SK-N-SH (cell line): Measurements from ENCODE around the gene LIX1L. TPM values are rescaled to one million over a fixed set of nuclear protein-coding genes. Genes with fewer than 3 reads are reported as not detected.
"Not testable (repeated sequence)": the region's sequence is repeated elsewhere in the genome, so short reads cannot be mapped to it uniquely, and the experiment has no call there.

Experiments used
- CTCF ChIA-PET: fragments of 300-600, 350-600 bp; formaldehyde crosslinking; extraction: SDS; loops from one replicate; lab custom pipeline; 2021; lab: Yijun Ruan, JAX
- POLR2A ChIA-PET: fragments of 350-600 bp; sonication (Branson Sonifier 250); formaldehyde crosslinking; extraction: SDS; loops from one replicate; lab custom pipeline; 2020; ENCODE audit warnings: antibody characterized with exemption, inconsistent platforms; lab: Yijun Ruan, JAX
- DNase-seq: peaks from one replicate; pipeline ENCODE4 v3.0.0; 2012
- H2AFZ ChIP-seq: fragments of 200-600 bp; sonication (generic); 2 replicates; pipeline ENCODE4 v1.8.1; 2016; ENCODE audit warnings: antibody characterized with exemption, mild to moderate bottlenecking, low read depth
- H3F3A ChIP-seq: fragments of 200-600 bp; sonication (generic); replicated peaks from 2 replicates; pipeline ENCODE3; 2016; ENCODE audit warnings: antibody characterized with exemption, mild to moderate bottlenecking; ENCODE audit not compliant: insufficient read depth
- H3K27ac ChIP-seq, 2 experiments: fragments of 200-500 bp in 1 of 2; fragments of 200-600 bp in 1 of 2; sonication (Bioruptor generic) in 1 of 2; sonication (generic), shearing (Covaris generic) in 1 of 2; 2 replicates each; pipeline versions ENCODE4 v1.5.1 to v1.6.1; 2014 to 2016; ENCODE audit warnings: low read depth in 2 of 2, inconsistent platforms in 1 of 2, low read length in 1 of 2, mild to moderate bottlenecking in 1 of 2, mixed read lengths in 1 of 2
- H3K27me3 ChIP-seq: fragments of 200-600 bp; sonication (generic), shearing (Covaris generic); 2 replicates; pipeline ENCODE4 v1.6.1; 2016; ENCODE audit warnings: mixed run types; ENCODE audit not compliant: insufficient read depth
- H3K36me3 ChIP-seq, 2 experiments: fragments of 200-500 bp in 1 of 2; fragments of 200-600 bp in 1 of 2; sonication (Bioruptor generic) in 1 of 2; sonication (generic) in 1 of 2; replicated peaks in 1 of 2; 2 replicates each; pipeline versions ENCODE3 to v1.5.1; 2014 to 2016; ENCODE audit warnings: low read length in 1 of 2, mild to moderate bottlenecking in 1 of 2; ENCODE audit not compliant: insufficient read depth in 2 of 2, control insufficient read depth in 1 of 2
- H3K4me1 ChIP-seq, 2 experiments: fragments of 200-500 bp in 1 of 2; fragments of 200-600 bp in 1 of 2; sonication (Bioruptor generic) in 1 of 2; sonication (generic), shearing (Covaris generic) in 1 of 2; 2 replicates each; pipeline versions ENCODE4 v1.5.1 to v1.6.1; 2014 to 2016; ENCODE audit warnings: low read depth in 1 of 2, low read length in 1 of 2, mixed run types in 1 of 2; ENCODE audit not compliant: insufficient read depth in 2 of 2, control insufficient read depth in 1 of 2
- H3K4me2 ChIP-seq: fragments of 200-600 bp; sonication (generic), shearing (Covaris generic); 2 replicates; pipeline ENCODE4 v1.6.1; 2017; ENCODE audit warnings: mixed run types
- H3K4me3 ChIP-seq, 2 experiments: fragments of 200-500 bp in 1 of 2; fragments of 200-600 bp in 1 of 2; sonication (Bioruptor generic) in 1 of 2; sonication (generic), shearing (Covaris generic) in 1 of 2; 2 replicates each; pipeline versions ENCODE4 v1.5.1 to v1.8.1; 2014 to 2016; ENCODE audit warnings: low read depth in 2 of 2, inconsistent platforms in 1 of 2, low read length in 1 of 2, mild to moderate bottlenecking in 1 of 2, mixed read lengths in 1 of 2, moderate library complexity in 1 of 2
- H3K79me2 ChIP-seq: fragments of 200-600 bp; sonication (generic); 2 replicates; pipeline ENCODE4 v1.8.1; 2017; ENCODE audit warnings: mild to moderate bottlenecking; ENCODE audit not compliant: insufficient read depth
- H3K9ac ChIP-seq: fragments of 200-600 bp; sonication (generic); 2 replicates; pipeline ENCODE4 v1.6.1; 2017; ENCODE audit warnings: mixed run types
- H3K9me2 ChIP-seq: fragments of 200-600 bp; sonication (generic); 2 replicates; pipeline ENCODE4 v1.6.1; 2017; ENCODE audit warnings: mixed run types
- H3K9me3 ChIP-seq: fragments of 200-600 bp; sonication (generic); 2 replicates; pipeline ENCODE4 v1.6.1; 2017; ENCODE audit warnings: mixed run types, mild to moderate bottlenecking, moderate library complexity
- H4K20me1 ChIP-seq: fragments of 200-600 bp; sonication (generic); 2 replicates; pipeline ENCODE4 v1.6.1; 2017; ENCODE audit warnings: mild to moderate bottlenecking, mixed run types; ENCODE audit not compliant: insufficient read depth
- CHD2 ChIP-seq: fragments of 150-350 bp; IDR thresholded peaks from 2 replicates; pipeline ENCODE4 v1.6.1; 2018; ENCODE audit warnings: low read length; ENCODE audit not compliant: partially characterized antibody
- EP300 ChIP-seq, 2 experiments: IDR thresholded peaks; 2 replicates each; pipeline versions ENCODE4 v1.4.0 to v1.6.1; 2012; ENCODE audit warnings: borderline replicate concordance in 1 of 2, low read depth in 1 of 2, low read length in 1 of 2
- GABPA ChIP-seq: IDR thresholded peaks from 2 replicates; pipeline ENCODE4 v1.4.0; 2012; ENCODE audit warnings: low read depth, mild to moderate bottlenecking
- JUND ChIP-seq: IDR thresholded peaks from 2 replicates; pipeline ENCODE4 v1.4.0; 2012
- MAX ChIP-seq: IDR thresholded peaks from 2 replicates; pipeline ENCODE4 v1.4.0; 2012; ENCODE audit warnings: low read depth
- NFIC ChIP-seq: IDR thresholded peaks from 2 replicates; pipeline ENCODE4 v1.4.0; 2012; ENCODE audit warnings: borderline replicate concordance
- REST ChIP-seq: IDR thresholded peaks from 2 replicates; pipeline ENCODE4 v1.6.1; 2012; ENCODE audit warnings: mild to moderate bottlenecking, low read depth, low read length, moderate library complexity
- RFX5 ChIP-seq: IDR thresholded peaks from 2 replicates; pipeline ENCODE4 v1.6.1; 2012; ENCODE audit warnings: mild to moderate bottlenecking, improper control_type of control experiment, low read length
- TAF1 ChIP-seq: IDR thresholded peaks from 2 replicates; pipeline ENCODE4 v1.6.1; 2012; ENCODE audit warnings: low read depth, mild to moderate bottlenecking, low read length, moderate library complexity, borderline replicate concordance
- TCF12 ChIP-seq: IDR thresholded peaks from 2 replicates; pipeline ENCODE4 v1.4.0; 2012
- USF2 ChIP-seq: fragments of 150-350 bp; IDR thresholded peaks from 2 replicates; pipeline ENCODE4 v1.6.1; 2017; ENCODE audit warnings: antibody characterized with exemption, low read length, low read depth, borderline replicate concordance
- YY1 ChIP-seq: IDR thresholded peaks from 2 replicates; pipeline ENCODE4 v1.4.0; 2012; ENCODE audit warnings: low read depth, mild to moderate bottlenecking
- ZBTB33 ChIP-seq: IDR thresholded peaks from 2 replicates; pipeline ENCODE4 v1.4.0; 2012; ENCODE audit warnings: low read depth, borderline replicate concordance
- WGBS: methylation state at CpG from one replicate; pipeline ENCODE4 v1.1.6; 2017; ENCODE audit warnings: low lambda C conversion rate; 5-methylcytosine and 5-hydroxymethylcytosine counted together
- polyA plus RNA-seq, 3 experiments: library from polyadenylated mRNA; depleted of rRNA; stranded (reverse); fragments of >200 nt; gene quantifications; 2 replicates each; pipeline ENCODE4 v1.2.3, GENCODE V29; 2012

The LIX1L gene
- polyA plus RNA-seq, 1 of the 3 experiments (the other 2 are of a cell fraction) = 39.1 TPM

GRCh38 chr1:145926686-145927062 lies 31.1 kb downstream of the LIX1L start:
- Histone ChIP-seq H3K79me2 (peaks cover 24% of the 10 kb centered on the region), H3K36me3 (peaks cover 17 to 29% of the 10 kb centered on the region in 2 experiments), H3K4me2 (peak overlapping the region; percentile 87), H3K4me3 (peak overlapping the region; percentile 80 to 82), H4K20me1 (no peaks in the 10 kb centered on the region), H3K4me1 (peaks cover 7% of the 10 kb centered on the region in 2 experiments), H3K27me3 (no peaks in the 10 kb centered on the region), H3K27ac (peak overlapping the region; percentile 71 to 95), H3F3A (peaks cover 49% of the 10 kb centered on the region), H3K9ac (peak overlapping the region; percentile 99), H3K9me2 (no peaks in the 10 kb centered on the region), H2AFZ (no peak overlapping the region), H3K9me3 (no peaks in the 10 kb centered on the region)
- no peak for DNase-seq
- WGBS = 7% methylated on average over 19 of the region's 19 CpGs
- TF ChIP-seq MAX = no peak
- TF ChIP-seq JUND = no peak
- no peak for TF ChIP-seq GABPA
- no peak for TF ChIP-seq RFX5
- no peak for TF ChIP-seq TCF12
- no peak for TF ChIP-seq ZBTB33
- TF ChIP-seq YY1 = no peak
- no peak for TF ChIP-seq TAF1
- CTCF ChIA-PET = interaction anchor here (1.0 to 3.4 kb wide), 14 partner anchors 10 to 81 kb away, joined by 3 to 11 read pairs (median 6); partner anchors contain the start of gene ITGA10
- POLR2A ChIA-PET = interaction anchor here (0.7 to 2.2 kb wide), 10 partner anchors 12 to 125 kb away, joined by 3 to 34 read pairs (median 4); partner anchors contain the start of genes ANKRD34A, LIX1L, NUDT17 and PIAS3

- Histone ChIP-seq H3K9me2 (no peaks in the 10 kb centered on the region), H3K36me3 (peaks cover 15 to 25% of the 10 kb centered on the region in 2 experiments), H3K4me3 (no peak overlapping the region), H2AFZ (no peak overlapping the region), H3F3A (peaks cover 36% of the 10 kb centered on the region), H3K4me2 (no peak overlapping the region), H3K27me3 (no peaks in the 10 kb centered on the region), H3K27ac (peak overlapping the region in 1 of 2 experiments; percentile 12; a peak in 1 of 4 replicates)
- CTCF ChIA-PET = interaction anchor here (1.6 kb wide), 1 partner anchor 30 kb away, joined by 6 read pairs; no protein-coding TSS in a partner anchor
- WGBS = 92% methylated on average over 2 of the region's 2 CpGs
- TF ChIP-seq GABPA (no peak), REST (no peak), NFIC (no peak), CHD2 (no peak), EP300 (IDR thresholded peaks at IDR 0.05; ENCODE audit: borderline replicate concordance in 1 of 2, low read depth in 1 of 2, low read length in 1 of 2) (no peak), RFX5 (no peak), USF2 (no peak)
- TF ChIP-seq, all 33 proteins: peak for 0
- POLR2A ChIA-PET = no interaction called here
- DNase-seq = no peak
- Histone ChIP-seq H3K4me1 (peaks cover 7 to 25% of the 10 kb centered on the region in 2 experiments), H3K9me3 (no peaks in the 10 kb centered on the region), H3K79me2 (peaks cover 26% of the 10 kb centered on the region), H4K20me1 (no peaks in the 10 kb centered on the region), H3K9ac (no peak overlapping the region)
Measured at GRCh38 chr1:145922266-145922665, 35.6 kb downstream of the LIX1L start.

GRCh38 chr1:145920297-145920696 lies 37.5 kb downstream of the LIX1L start:
- H3K79me2 ChIP-seq = peaks cover 19% of the 10 kb centered on the region
- 89% methylated on average over 3 of the region's 4 CpGs for WGBS
- H3K27ac ChIP-seq, POLR2A ChIA-PET, H3K9me3 ChIP-seq, H2AFZ ChIP-seq, H3K27me3 ChIP-seq, H3K9me2 ChIP-seq, DNase-seq, H3K9ac ChIP-seq, H4K20me1 ChIP-seq: not testable (repeated sequence)
- peaks cover 33% of the 10 kb centered on the region for H3F3A ChIP-seq
- H3K4me1 ChIP-seq = peaks cover 0 to 18% of the 10 kb centered on the region in 2 experiments; a peak in 2 of 4 replicates
- H3K4me2 ChIP-seq = peak overlapping the region; percentile 91; the same call in 1 of the 2 replicates
- CTCF ChIA-PET = interaction anchor here (16.4 kb wide), 1 partner anchor 25 kb away, joined by 281 read pairs; no protein-coding TSS in a partner anchor
- peaks cover 17 to 31% of the 10 kb centered on the region in 2 experiments for H3K36me3 ChIP-seq
- peak overlapping the region in 1 of 2 experiments; percentile 83; a peak in 1 of 4 replicates for H3K4me3 ChIP-seq
